ENCODE data around the gene WEE1. TPM values are rescaled to one million over a fixed set of nuclear protein-coding genes. Genes with fewer than 3 reads are reported as not detected.

The WEE1 gene
- total RNA-seq, 1 experiment from 2014 or later, result 107 TPM

GRCh38 chr11:9561279-9561982 is 12.0 kb upstream of the WEE1 start:
- H3K9me2 ChIP-seq (replicated peaks; ENCODE audit: insufficient read depth, low read length), result no peaks in the 10 kb centered on the region
- no peaks in the 10 kb centered on the region for H3K79me2 ChIP-seq (ENCODE audit: low read length)
- H3K4me3 ChIP-seq (ENCODE audit: low read length), result no peak overlapping the region
- no peak overlapping the region for H3K27ac ChIP-seq (ENCODE audit: low read length)
- H4K20me1 ChIP-seq (ENCODE audit: insufficient read depth, low read depth, low read length), result no peaks in the 10 kb centered on the region
- no peak for DNase-seq
- no peak overlapping the region for H3K9ac ChIP-seq (ENCODE audit: low read length)
- H2AFZ ChIP-seq (ENCODE audit: low read length), result no peak overlapping the region
- peaks cover 37% of the 10 kb centered on the region for H3K4me1 ChIP-seq (ENCODE audit: low read length)
- peaks cover 10% of the 10 kb centered on the region for H3K9me3 ChIP-seq (ENCODE audit: low read length)
- H3K4me2 ChIP-seq (ENCODE audit: low read depth, low read length, poor library complexity, severe bottlenecking), result no peak overlapping the region
- H3K27me3 ChIP-seq (ENCODE audit: low read length), result no peaks in the 10 kb centered on the region
- H3K36me3 ChIP-seq (ENCODE audit: insufficient read depth, low read length), result no peaks in the 10 kb centered on the region

DNA sequence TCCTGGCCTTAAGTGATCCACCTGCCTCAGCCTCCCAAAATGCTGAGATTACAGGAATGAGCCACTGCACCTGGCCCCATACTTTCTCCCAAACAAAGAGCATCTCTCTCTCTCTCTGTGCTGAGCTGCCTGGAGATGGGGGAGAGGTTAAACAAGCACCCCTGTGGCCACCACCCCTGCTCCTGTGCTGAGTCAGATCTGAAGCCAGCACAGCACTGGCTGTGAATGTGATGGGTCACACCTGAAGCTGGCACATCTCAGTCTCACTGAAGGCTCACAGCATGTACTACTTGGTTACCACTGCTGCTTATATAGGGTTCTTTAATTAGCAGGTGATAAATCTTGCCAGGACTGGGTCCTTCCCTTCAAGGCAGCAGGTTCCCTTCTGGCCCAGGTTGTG is 10.8 kb upstream of the WEE1 start:
- no peaks in the 10 kb centered on the region for H3K79me2 ChIP-seq (ENCODE audit: low read length)
- peak overlapping the region; percentile 97 for H3K27ac ChIP-seq (ENCODE audit: low read length)
- H3K9me2 ChIP-seq (replicated peaks; ENCODE audit: insufficient read depth, low read length), result no peaks in the 10 kb centered on the region
- DNase-seq, result no peak
- H3K9me3 ChIP-seq (ENCODE audit: low read length), result peaks cover 10% of the 10 kb centered on the region
- no peak overlapping the region for H3K4me3 ChIP-seq (ENCODE audit: low read length)
- H3K36me3 ChIP-seq (ENCODE audit: insufficient read depth, low read length), result no peaks in the 10 kb centered on the region
- H3K27me3 ChIP-seq (ENCODE audit: low read length), result no peaks in the 10 kb centered on the region
- H4K20me1 ChIP-seq (ENCODE audit: insufficient read depth, low read depth, low read length), result no peaks in the 10 kb centered on the region
- no peak overlapping the region for H3K9ac ChIP-seq (ENCODE audit: low read length)
- no peak overlapping the region for H2AFZ ChIP-seq (ENCODE audit: low read length)
- peaks cover 47% of the 10 kb centered on the region for H3K4me1 ChIP-seq (ENCODE audit: low read length)
- H3K4me2 ChIP-seq (ENCODE audit: low read depth, low read length, poor library complexity, severe bottlenecking), result no peak overlapping the region

DNA sequence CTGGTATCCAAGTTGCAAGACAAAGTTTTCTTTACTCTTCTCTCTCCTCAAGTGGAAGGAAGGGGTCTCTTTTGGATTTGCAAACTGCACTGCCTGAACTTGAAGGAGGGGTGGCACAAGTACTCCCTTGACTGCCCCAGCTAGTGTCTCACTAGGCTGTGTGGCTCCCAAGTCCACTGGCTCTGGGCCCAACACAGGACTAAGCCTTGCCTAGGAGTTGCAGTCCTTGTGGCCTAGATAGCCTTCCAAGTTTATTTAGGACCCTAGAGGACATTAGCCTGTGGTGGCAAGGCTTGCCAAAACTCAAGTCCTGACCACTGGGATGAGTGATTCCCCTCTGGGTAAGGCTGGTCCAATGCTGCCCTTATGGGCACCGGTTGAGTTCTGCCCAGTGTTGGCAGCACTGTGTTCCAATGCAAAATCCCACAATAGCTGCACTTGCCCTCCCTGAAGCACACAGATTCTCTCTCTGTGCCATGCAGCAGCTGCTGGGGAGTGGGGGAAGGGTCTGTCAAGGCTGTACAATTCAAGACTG is 10.2 kb upstream of the WEE1 start:
- no peaks in the 10 kb centered on the region for H3K36me3 ChIP-seq (ENCODE audit: insufficient read depth, low read length)
- H3K4me1 ChIP-seq (ENCODE audit: low read length), result peaks cover 51% of the 10 kb centered on the region
- H2AFZ ChIP-seq (ENCODE audit: low read length), result no peak overlapping the region
- H3K27ac ChIP-seq (ENCODE audit: low read length), result peak overlapping the region; percentile 97
- H3K4me3 ChIP-seq (ENCODE audit: low read length), result no peak overlapping the region
- H3K9me3 ChIP-seq (ENCODE audit: low read length), result peaks cover 10% of the 10 kb centered on the region
- no peaks in the 10 kb centered on the region for H3K27me3 ChIP-seq (ENCODE audit: low read length)
- no peak for DNase-seq
- H3K4me2 ChIP-seq (ENCODE audit: low read depth, low read length, poor library complexity, severe bottlenecking), result no peak overlapping the region
- no peaks in the 10 kb centered on the region for H3K79me2 ChIP-seq (ENCODE audit: low read length)
- H3K9me2 ChIP-seq (replicated peaks; ENCODE audit: insufficient read depth, low read length), result no peaks in the 10 kb centered on the region
- H3K9ac ChIP-seq (ENCODE audit: low read length), result no peak overlapping the region
- H4K20me1 ChIP-seq (ENCODE audit: insufficient read depth, low read depth, low read length), result no peaks in the 10 kb centered on the region

- Histone ChIP-seq H3K4me3 (ENCODE audit: low read length) (peak overlapping the region; percentile 46), H3K27me3 (ENCODE audit: low read length) (no peaks in the 10 kb centered on the region), H3K4me1 (ENCODE audit: low read length) (peaks cover 79% of the 10 kb centered on the region), H3K9me3 (ENCODE audit: low read length) (peaks cover 9% of the 10 kb centered on the region), H3K9me2 (replicated peaks; ENCODE audit: insufficient read depth, low read length) (no peaks in the 10 kb centered on the region), H3K79me2 (ENCODE audit: low read length) (no peaks in the 10 kb centered on the region), H3K4me2 (ENCODE audit: low read depth, low read length, poor library complexity, severe bottlenecking) (peak overlapping the region; percentile 61), H2AFZ (ENCODE audit: low read length) (peak overlapping the region; percentile 2), H3K9ac (ENCODE audit: low read length) (peak overlapping the region; percentile 63), H4K20me1 (ENCODE audit: insufficient read depth, low read depth, low read length) (no peaks in the 10 kb centered on the region), H3K36me3 (ENCODE audit: insufficient read depth, low read length) (no peaks in the 10 kb centered on the region), H3K27ac (ENCODE audit: low read length) (peak overlapping the region; percentile 97)
- peak; percentile 86 for DNase-seq
Measured at GRCh38 chr11:9565822-9566560, 7.5 kb upstream of the WEE1 start.

DNA sequence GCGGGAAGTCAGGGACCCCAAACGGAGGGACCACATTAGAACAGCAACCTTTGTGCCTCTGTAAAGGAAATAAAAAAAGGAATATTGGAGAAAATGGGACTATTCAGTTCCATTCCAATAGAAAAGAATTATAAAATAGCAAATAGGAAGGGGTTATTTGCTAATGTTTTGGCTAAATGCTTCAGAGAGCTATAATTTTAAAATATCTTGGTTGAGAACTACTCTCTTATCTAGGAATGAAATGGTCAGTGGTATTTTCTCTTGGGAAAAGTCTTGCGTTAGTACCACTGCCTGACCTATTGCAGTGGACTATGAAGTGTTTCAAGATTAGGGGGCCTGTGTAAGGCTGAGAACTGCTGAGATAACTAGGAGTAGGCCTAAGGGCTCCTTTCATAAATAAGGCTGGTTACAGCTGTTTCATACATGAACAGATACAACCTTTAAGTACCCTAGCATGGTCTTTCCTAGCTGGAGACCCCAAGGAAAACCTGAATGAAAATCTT is 6.9 kb upstream of the WEE1 start:
- H2AFZ ChIP-seq (ENCODE audit: low read length), result peak overlapping the region; percentile 2; the same call in 1 of the 2 replicates
- no peaks in the 10 kb centered on the region for H3K27me3 ChIP-seq (ENCODE audit: low read length)
- H3K9me3 ChIP-seq (ENCODE audit: low read length), result peaks cover 4% of the 10 kb centered on the region
- peaks cover 85% of the 10 kb centered on the region for H3K4me1 ChIP-seq (ENCODE audit: low read length)
- H3K4me3 ChIP-seq (ENCODE audit: low read length), result peak overlapping the region; percentile 46
- H3K36me3 ChIP-seq (ENCODE audit: insufficient read depth, low read length), result no peaks in the 10 kb centered on the region
- H3K4me2 ChIP-seq (ENCODE audit: low read depth, low read length, poor library complexity, severe bottlenecking), result peak overlapping the region; percentile 61
- no peaks in the 10 kb centered on the region for H3K9me2 ChIP-seq (replicated peaks; ENCODE audit: insufficient read depth, low read length)
- H3K79me2 ChIP-seq (ENCODE audit: low read length), result no peaks in the 10 kb centered on the region
- H3K9ac ChIP-seq (ENCODE audit: low read length), result peak overlapping the region; percentile 63
- no peak for DNase-seq
- H4K20me1 ChIP-seq (ENCODE audit: insufficient read depth, low read depth, low read length), result no peaks in the 10 kb centered on the region
- peak overlapping the region; percentile 97 for H3K27ac ChIP-seq (ENCODE audit: low read length)

GRCh38 chr11:9567401-9567800 is 6.1 kb upstream of the WEE1 start:
- H3K79me2 ChIP-seq (ENCODE audit: low read length), result no peaks in the 10 kb centered on the region
- no peaks in the 10 kb centered on the region for H3K27me3 ChIP-seq (ENCODE audit: low read length)
- H3K4me3 ChIP-seq (ENCODE audit: low read length), result no peak overlapping the region
- no peaks in the 10 kb centered on the region for H4K20me1 ChIP-seq (ENCODE audit: insufficient read depth, low read depth, low read length)
- peak overlapping the region; percentile 63; the same call in 1 of the 2 replicates for H3K9ac ChIP-seq (ENCODE audit: low read length)
- H3K27ac ChIP-seq (ENCODE audit: low read length), result peak overlapping the region; percentile 97
- H3K9me3 ChIP-seq (ENCODE audit: low read length), result no peaks in the 10 kb centered on the region; the same call in 1 of the 2 replicates
- peaks cover 93% of the 10 kb centered on the region for H3K4me1 ChIP-seq (ENCODE audit: low read length)
- no peak overlapping the region for H2AFZ ChIP-seq (ENCODE audit: low read length)
- DNase-seq, result no peak
- H3K4me2 ChIP-seq (ENCODE audit: low read depth, low read length, poor library complexity, severe bottlenecking), result peak overlapping the region; percentile 61
- H3K36me3 ChIP-seq (ENCODE audit: insufficient read depth, low read length), result no peaks in the 10 kb centered on the region
- no peaks in the 10 kb centered on the region for H3K9me2 ChIP-seq (replicated peaks; ENCODE audit: insufficient read depth, low read length)

DNA sequence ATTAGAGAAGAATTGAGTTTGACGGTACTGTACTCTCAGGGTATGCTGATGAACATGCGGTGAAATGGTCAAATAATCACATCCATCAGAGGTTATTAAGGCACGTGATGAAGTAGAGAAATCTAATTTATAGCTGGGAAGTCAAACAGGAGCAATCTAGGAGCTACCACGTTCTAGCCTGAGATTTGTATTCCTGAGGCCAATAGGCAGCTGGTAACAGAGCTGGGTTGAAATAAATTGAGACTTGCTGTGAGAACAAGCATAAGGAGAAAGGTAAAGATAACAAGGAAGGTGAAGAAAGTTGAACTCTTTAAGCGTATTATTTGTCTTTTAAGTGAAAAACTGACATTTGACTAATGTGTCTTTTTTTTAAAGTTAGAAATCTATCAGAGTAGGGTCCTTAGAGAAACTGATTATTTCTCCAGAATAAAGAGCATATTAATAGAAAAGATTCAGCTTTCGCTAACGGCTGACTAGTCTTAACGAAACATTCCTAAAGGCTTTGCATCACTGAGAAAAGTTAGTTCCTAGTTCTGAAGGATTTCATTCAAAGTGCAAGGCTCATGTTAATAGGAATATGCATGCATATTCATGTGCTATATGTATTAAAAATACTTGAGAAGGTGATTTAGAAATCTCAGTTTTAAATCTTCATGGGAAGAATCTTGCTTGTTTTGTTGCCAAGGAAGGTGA is 5.2 kb upstream of the WEE1 start:
- H2AFZ ChIP-seq (ENCODE audit: low read length), result peak overlapping the region; percentile 13
- H3K27ac ChIP-seq (ENCODE audit: low read length), result peak overlapping the region; percentile 97
- H3K36me3 ChIP-seq (ENCODE audit: insufficient read depth, low read length), result no peaks in the 10 kb centered on the region
- H4K20me1 ChIP-seq (ENCODE audit: insufficient read depth, low read depth, low read length), result no peaks in the 10 kb centered on the region
- H3K9me2 ChIP-seq (replicated peaks; ENCODE audit: insufficient read depth, low read length), result no peaks in the 10 kb centered on the region
- H3K4me2 ChIP-seq (ENCODE audit: low read depth, low read length, poor library complexity, severe bottlenecking), result peak overlapping the region; percentile 67
- H3K9me3 ChIP-seq (ENCODE audit: low read length), result no peaks in the 10 kb centered on the region
- no peaks in the 10 kb centered on the region for H3K27me3 ChIP-seq (ENCODE audit: low read length)
- H3K9ac ChIP-seq (ENCODE audit: low read length), result peak overlapping the region; percentile 69
- peak; percentile 59 for DNase-seq
- peaks cover 93% of the 10 kb centered on the region for H3K4me1 ChIP-seq (ENCODE audit: low read length)
- H3K79me2 ChIP-seq (ENCODE audit: low read length), result no peaks in the 10 kb centered on the region
- peak overlapping the region; percentile 40 for H3K4me3 ChIP-seq (ENCODE audit: low read length)
